T-helper 1 cell (primary cell): ENCODE data around the gene OR5B21.
A peak's percentile ranks its signal among the peaks of the same experiment; 100 is the strongest.

Source experiments
- DNase-seq, 5 donors: peaks; one replicate each; pipeline ENCODE4 v3.0.0-alpha.2; 2012 to 2020
- total RNA-seq, 4 donors: gene quantifications; one replicate each; lab custom pipeline; 2026; lab: John Stamatoyannopoulos, UW

Gene OR5B21
- 0 to 0.15 (median 0) reads per million in 4 donors for total RNA-seq

- no peak for DNase-seq
Observed at GRCh38 chr11:58508005-58508404, at the start of gene OR5B21. OR5B21 (minus strand) TSS chr11:58508105; CDS start chr11:58508105, 0 bp downstream.

- no peak for DNase-seq
Observed at GRCh38 chr11:58549644-58550043, 41.7 kb upstream of the OR5B21 start.

DNA sequence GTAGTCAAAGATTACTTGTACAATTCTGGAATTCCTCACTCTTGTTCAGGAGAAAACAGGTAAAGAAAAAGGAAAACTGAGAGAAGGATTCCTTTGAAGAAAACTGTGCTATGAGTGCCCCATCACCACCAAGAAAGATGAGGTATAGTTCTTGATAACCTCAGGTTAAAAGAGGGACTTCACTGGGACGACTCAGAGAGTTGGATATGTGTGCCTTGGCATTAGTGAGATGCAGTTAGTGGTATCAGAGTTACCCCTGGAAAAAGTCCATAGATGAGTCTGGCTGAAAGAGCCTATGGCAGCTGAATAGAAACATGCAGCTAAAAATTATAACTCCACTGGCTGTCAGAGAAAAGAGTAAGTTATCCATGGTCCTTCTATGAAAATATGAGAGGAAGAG, 38.9 kb upstream of the OR5B21 start:
- no peak for DNase-seq

GRCh38 chr11:58531865-58532341, 24.0 kb upstream of the OR5B21 start:
- DNase-seq: no peak

GRCh38 chr11:58530236-58530635, 22.3 kb upstream of the OR5B21 start:
- peak in 2 of 5 donors; percentile 11 to 15 for DNase-seq

DNA sequence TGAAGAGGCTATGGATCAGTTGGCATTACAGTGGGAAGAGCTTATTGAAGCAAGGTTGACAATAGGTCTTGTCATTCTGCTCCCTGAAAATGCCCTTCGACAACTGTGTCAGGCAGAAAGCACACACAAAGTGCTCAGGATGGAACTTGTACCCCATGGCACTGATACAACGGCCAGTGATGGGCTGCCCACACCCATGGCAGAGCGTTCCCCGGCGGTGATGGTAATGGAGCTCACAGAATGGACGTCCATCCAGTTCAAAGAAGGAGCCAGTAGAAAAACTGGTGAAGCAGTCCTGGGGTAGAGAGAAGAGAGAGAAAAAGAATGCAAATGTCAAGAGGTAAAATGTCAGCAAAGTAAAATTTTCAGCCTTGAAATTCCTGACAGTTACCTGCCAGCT, 19.5 kb upstream of the OR5B21 start:
- DNase-seq: no peak

GRCh38 chr11:58526721-58527120, 18.8 kb upstream of the OR5B21 start:
- no peak for DNase-seq

DNA sequence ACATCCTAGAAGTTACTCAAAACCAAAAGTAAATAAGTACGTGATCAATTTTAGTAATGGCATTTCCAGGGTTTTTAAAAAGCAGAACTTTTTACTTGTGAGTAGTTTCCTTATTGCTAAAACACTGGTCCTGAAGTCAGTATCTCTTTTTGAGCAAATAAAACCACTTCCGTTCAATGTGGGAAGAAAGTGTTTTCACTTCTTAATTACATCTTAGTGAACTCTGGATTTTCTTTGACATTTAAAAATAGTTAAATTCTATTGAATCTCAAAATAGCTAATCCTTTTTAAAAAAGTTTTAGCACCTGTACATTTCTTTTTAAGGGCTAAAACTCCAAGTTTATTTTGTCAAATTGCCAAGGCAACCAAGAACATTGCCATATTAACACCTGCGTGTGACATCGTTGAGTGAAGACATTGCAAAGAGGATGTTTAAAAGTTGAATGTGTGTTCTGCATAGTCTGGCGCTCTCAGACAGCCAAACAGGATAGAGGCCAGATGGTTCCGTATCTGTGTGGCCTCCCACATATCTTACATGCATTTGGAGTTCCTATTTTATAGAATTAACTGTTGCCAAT, 17.2 kb upstream of the OR5B21 start:
- peak in 2 of 5 donors; percentile 33 to 74 for DNase-seq

DNA sequence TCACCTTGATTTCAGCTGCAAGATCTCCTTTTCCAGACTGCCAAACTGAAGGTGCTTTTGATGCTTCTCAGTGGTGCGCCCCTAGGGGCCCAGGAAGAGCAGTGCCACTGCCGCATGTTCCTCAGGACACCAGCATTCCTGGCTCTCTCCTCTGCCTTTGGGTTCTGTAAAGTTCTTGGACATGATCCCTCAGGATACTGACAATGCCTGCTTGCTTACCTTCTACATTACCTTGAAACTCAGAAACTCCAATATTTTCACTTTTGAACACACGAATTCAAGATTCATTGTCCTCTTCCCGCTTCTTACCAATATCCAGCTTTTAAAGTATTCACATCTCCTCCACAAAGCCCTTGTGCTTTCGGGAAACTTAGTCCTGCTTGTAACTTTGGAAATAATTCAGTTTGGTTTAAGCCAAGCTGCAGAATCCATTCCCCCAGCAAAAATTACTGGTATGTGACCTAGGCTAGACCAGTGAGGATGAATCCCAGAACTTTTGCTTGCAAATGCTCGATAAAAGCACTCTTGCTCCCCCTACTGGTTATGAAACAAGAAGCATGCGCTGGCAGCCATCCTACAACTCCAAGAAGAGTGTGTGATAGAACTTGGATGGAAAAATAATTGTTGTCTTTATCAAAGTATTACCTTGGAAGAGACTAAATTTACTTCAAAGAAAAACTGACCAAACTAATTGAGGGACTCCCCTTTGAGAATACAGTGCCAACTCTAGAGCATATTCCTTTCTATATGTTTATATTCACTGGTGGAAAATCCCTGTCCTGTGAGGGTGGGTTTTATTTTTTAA, 16.5 kb upstream of the OR5B21 start:
- DNase-seq: peak in 3 of 5 donors; percentile 40 to 46 (median 41)

DNA sequence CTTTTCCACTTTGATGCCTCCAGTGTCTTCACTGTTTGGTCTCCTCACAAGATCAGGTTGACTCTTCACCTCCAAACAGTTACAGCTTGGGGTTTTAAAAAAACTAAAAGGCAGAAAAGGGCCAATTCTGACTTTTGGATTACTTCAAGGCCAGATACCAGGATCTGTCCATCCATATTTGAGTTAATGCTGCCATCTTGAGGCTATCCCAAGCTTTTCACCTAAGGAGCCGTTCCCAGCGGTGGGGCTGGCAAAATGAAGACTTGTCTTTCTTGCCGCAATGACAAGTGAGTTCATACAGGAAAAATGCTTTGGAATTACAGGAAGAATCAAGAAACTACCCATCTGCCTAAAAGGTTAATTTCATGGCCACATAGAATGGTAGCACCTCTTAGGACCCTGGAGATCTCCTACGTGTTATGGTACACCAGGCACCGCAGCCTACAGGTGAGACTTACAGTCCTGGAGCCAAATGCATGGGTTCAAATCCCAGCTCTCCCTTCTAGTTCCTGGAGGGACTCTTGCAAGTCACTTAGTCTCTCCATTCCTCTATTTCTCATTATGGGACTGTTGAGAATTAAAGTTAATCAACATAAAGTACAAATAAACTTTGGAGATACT, 6.0 kb upstream of the OR5B21 start:
- peak in 1 of 5 donors; percentile 6 for DNase-seq

GRCh38 chr11:58511636-58512035, 3.7 kb upstream of the OR5B21 start:
- no peak for DNase-seq

- no peak for DNase-seq
Observed at GRCh38 chr11:58509748-58510147, 1.8 kb upstream of the OR5B21 start.

DNA sequence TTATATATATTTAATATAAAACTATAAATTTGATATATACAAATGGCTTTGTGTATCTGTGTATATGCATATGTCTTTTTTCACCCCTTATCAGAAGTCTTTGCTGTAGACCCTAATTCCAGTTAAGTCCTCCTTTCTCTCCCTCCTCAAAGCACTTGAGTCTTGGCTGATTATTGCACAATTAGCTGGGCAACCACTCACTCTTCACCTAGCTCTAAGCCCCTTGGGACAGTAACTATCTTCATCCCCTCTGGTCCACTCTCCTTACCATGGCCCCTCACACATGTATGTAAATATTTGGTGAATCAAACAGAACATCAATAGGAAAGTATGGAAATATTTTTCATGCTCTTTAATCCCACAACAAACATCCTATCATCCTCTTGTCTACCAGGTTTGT, 909 bp upstream of the OR5B21 start:
- DNase-seq: no peak

GRCh38 chr11:58507355-58507754, 550 bp downstream of the OR5B21 start:
- no peak for DNase-seq

DNA sequence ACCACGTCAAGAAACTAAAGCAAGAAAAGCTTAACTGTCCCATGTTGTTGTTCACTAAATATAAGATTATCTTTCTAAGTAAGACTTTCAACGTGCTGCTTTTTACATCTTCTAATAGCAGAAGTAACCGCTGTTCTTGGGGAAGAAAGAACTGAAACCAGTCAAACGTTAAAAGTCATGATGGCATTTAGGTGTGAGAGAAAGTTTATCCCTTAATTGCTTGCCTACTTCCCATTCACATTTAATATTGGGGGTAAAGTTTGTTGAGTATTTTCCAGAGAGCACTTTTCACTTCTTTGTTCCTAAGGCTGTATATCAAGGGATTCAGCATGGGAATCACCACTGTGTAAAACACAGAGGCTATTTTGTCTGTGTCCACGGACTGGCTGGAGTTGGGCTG, 970 bp downstream of the OR5B21 start:
- DNase-seq: no peak

DNA sequence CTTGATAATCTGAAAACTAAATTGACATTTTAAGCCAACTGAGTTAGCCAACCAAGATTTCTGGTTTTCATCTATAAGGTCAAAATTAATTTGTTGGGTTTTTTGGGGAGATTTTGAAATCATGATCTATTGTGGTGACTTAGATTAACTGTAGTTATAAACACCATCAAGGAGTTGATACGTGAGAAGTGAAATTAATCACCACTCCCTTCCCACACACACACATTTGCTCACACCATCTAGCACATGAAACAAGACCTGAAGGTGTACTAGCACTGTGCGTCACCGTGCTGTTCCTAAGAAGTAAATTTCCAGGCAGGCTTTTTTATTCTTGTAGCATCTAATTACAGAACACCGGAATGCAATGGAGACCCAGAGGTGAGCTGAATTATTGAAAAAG, 2.1 kb downstream of the OR5B21 start:
- DNase-seq: no peak

GRCh38 chr11:58504232-58504631, 3.7 kb downstream of the OR5B21 start:
- no peak for DNase-seq

DNA sequence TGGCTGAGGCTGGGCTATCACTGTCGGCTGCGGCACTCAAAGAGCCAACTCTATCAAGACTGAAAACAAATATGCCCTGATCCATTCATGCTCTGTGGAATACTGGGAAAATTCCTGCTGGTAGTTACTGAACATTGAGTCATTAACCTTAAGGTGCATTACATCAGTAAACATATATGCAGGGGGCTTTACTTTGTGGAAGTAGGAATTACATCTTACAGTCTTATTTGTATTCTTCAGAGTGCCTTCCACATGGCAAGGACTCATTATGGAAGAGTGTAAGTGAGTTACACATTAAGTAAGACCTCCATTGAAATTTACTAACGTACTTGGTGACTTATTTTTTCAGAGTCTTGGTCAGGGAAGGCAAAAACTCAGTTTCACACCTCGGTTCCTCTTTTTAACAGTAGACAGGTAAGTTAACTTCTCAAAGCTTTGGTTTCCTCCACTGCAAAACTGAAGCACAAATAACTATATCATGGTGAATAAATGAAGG, 4.5 kb downstream of the OR5B21 start:
- no peak for DNase-seq

- no peak for DNase-seq
Observed at GRCh38 chr11:58502004-58502403, 5.9 kb downstream of the OR5B21 start.

- DNase-seq: no peak
Observed at GRCh38 chr11:58498464-58498863, 9.4 kb downstream of the OR5B21 start.

DNA sequence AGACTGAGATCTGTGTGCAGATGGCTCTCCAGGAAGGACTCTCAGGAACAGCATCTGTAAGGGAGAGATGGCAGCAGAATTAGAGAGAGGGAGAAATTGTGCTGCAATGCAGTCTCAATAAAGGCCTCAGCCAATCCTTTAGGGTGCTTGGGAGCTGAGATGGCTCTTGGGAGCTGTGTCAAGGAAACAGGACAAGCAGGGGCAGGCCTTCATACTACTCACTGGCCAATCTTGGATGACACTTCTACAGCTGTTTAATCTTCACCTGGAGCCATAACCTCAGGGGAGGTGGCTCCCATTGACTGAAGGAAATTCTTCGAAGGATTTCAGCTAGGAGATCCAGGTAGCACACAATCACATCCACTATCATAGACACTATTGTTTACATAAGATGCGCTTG, 10.0 kb downstream of the OR5B21 start:
- no peak for DNase-seq

- DNase-seq: no peak
Observed at GRCh38 chr11:58495906-58496305, 12.0 kb downstream of the OR5B21 start.

DNA sequence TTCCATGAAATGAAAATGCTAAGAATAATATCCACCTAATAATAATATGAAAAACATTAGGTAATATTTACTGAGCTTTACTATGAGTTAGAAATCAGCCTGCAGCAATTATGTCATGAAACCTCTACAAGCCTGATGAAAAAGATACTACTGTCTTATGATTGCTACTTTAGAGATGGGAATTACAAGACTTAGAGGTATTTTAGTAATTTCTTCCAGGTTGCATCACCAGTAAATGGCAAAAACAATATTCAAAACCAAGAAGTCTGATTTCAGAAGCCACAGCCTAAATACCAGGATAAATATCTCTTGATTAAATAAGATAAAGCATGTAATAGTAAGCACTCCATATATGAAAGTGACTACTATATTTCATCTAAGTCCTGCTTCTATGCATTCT, 13.8 kb downstream of the OR5B21 start:
- no peak for DNase-seq

DNA sequence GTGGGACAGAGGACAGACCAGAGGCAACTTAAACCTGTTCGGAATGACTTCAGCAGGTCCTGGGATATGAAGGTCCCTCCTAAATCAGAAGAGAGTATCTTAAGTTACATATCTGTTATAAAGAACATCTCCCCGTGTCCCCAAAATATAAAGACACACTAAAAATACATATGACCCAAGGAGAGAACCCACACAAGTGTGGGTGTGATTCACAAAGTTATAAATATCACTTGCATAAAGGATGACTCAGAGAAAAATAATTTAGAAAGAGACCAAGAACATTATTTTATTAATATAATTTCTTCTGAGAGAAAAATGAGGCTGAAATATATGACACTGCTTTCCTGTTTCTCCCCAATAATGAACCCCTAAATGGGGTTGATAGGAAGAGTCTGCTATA, 14.2 kb downstream of the OR5B21 start:
- no peak for DNase-seq
